CD4-positive, alpha-beta T cell (primary cell): ENCODE results near the gene CHRNA9. TPM values are rescaled to one million over a fixed set of nuclear protein-coding genes. Genes with fewer than 3 reads are reported as not detected.

ENCODE experiments used
- ATAC-seq: fragments of 200-7000 bp; cut with Tn5 transposase; one replicate; pipeline ENCODE4 v1.10.0; 2022; ENCODE audit warnings: mild to moderate bottlenecking; ENCODE audit not compliant: poor library complexity
- CTCF ChIA-PET: fragments of 350-600 bp; sonication (Branson Sonifier 250); formaldehyde crosslinking; loops from one replicate; lab custom pipeline; 2021; ENCODE audit warnings: antibody characterized with exemption, inconsistent platforms; lab: Charles Lee
- POLR2A ChIA-PET: fragments of 350-600 bp; sonication (Branson Sonifier 250); formaldehyde crosslinking; loops from one replicate; lab custom pipeline; 2021; ENCODE audit warnings: antibody characterized with exemption, inconsistent platforms; lab: Charles Lee
- DNase-seq, 14 experiments: peaks; one replicate each; pipeline ENCODE4 v3.0.0-alpha.2; 2013 to 2020; ENCODE audit warnings: mixed read lengths in 2 of 14
- H3K27ac ChIP-seq, 2 donors: one replicate each; pipeline versions ENCODE4 v1.5.1 to v1.7.0; 2013; ENCODE audit warnings: low read length in 2 of 2, low read depth in 1 of 2, mild to moderate bottlenecking in 1 of 2
- H3K27me3 ChIP-seq, 2 experiments: 1 replicate in 1 of 2; 2 replicates in 1 of 2; pipeline versions ENCODE4 v1.6.1 to v1.7.0; 2013; ENCODE audit warnings: low read length in 2 of 2, control low read depth in 1 of 2, mild to moderate bottlenecking in 1 of 2, moderate library complexity in 1 of 2; ENCODE audit not compliant: insufficient read depth in 2 of 2, control insufficient read depth in 1 of 2
- H3K36me3 ChIP-seq: one replicate; pipeline ENCODE4 v1.6.1; 2013; ENCODE audit warnings: low read length, control low read depth; ENCODE audit not compliant: insufficient read depth
- H3K4me1 ChIP-seq: one replicate; pipeline ENCODE4 v1.6.1; 2013; ENCODE audit warnings: low read length, control low read depth; ENCODE audit not compliant: insufficient read depth
- H3K4me3 ChIP-seq: one replicate; pipeline ENCODE4 v1.5.1; 2013; ENCODE audit warnings: mild to moderate bottlenecking, low read length, moderate library complexity
- H3K9me3 ChIP-seq, 2 experiments: 1 replicate in 1 of 2; 2 replicates in 1 of 2; pipeline versions ENCODE4 v1.6.1 to v1.7.0; 2013; ENCODE audit warnings: low read length in 2 of 2, mild to moderate bottlenecking in 2 of 2, control low read depth in 1 of 2, moderate library complexity in 1 of 2; ENCODE audit not compliant: control insufficient read depth in 1 of 2, insufficient read depth in 1 of 2
- H3K27ac Mint-ChIP-seq: one replicate; pipeline ENCODE4 v1.8.0; 2020; ENCODE audit warnings: mixed read lengths
- H3K27me3 Mint-ChIP-seq: one replicate; pipeline ENCODE4 v1.8.0; 2021; ENCODE audit warnings: mixed read lengths
- H3K36me3 Mint-ChIP-seq: one replicate; pipeline ENCODE4 v1.8.0; 2021; ENCODE audit warnings: low read depth, mixed read lengths
- H3K4me1 Mint-ChIP-seq: one replicate; pipeline ENCODE4 v1.8.0; 2021; ENCODE audit warnings: low read depth, mixed read lengths
- H3K4me3 Mint-ChIP-seq: one replicate; pipeline ENCODE4 v1.8.0; 2020; ENCODE audit warnings: mild to moderate bottlenecking, mixed read lengths
- H3K9me3 Mint-ChIP-seq: one replicate; pipeline ENCODE4 v1.8.0; 2020; ENCODE audit warnings: mixed read lengths
- CTCF ChIP-seq: fragments of 200-600 bp; IDR thresholded peaks from one replicate; pipeline ENCODE4 v1.8.0; 2022; ENCODE audit warnings: antibody characterized with exemption, mild to moderate bottlenecking
- intact Hi-C, 2 experiments: fragments of 100-400 bp; cut with DNase I in 1 of 2; cut with micrococcal nuclease in 1 of 2; formaldehyde crosslinking; loops; one replicate each; pipeline versions ENCODE4 v1.15.1 to v1.9.0; 2023 to 2025; cut with DNase I, micrococcal nuclease
- total RNA-seq, 174 experiments: library from RNA in 2 of 174; stranded (reverse) in 2 of 174; gene quantifications; one replicate each; pipeline ENCODE4 v1.2.3 and lab custom pipeline; 2021 to 2026

Gene CHRNA9
- total RNA-seq, 2 experiments from 2014 or later = not detected

DNA sequence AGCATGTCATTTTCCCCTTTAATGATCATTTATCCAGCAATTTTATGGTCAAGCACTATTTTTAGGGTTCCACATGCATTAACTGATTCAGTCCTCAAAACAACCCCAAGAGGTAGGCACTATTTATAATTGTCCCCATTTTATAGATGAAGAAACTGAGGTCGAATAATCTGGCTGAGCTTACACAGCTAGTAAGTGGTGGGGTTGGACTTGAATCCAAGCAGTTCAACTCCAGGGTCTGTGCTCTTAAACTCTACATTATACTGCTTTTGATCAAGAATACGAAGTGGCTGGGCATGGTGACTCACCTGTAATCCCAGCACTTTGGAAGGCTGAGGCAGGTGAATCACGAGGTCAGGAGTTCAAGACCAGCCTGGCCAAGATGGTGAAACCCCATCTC is 3.2 kb upstream of the CHRNA9 start:
- H3K4me1 Mint-ChIP-seq = no peaks in the 10 kb centered on the region
- no peaks in the 10 kb centered on the region for H3K9me3 Mint-ChIP-seq
- no peak for ATAC-seq
- intact Hi-C loops = no loop called here
- no peak overlapping the region for H3K4me3 Mint-ChIP-seq
- ChIA-PET CTCF (no interaction called here), POLR2A (no interaction called here)
- Histone ChIP-seq H3K27me3 (no peaks in the 10 kb centered on the region), H3K27ac (no peak overlapping the region), H3K4me1 (no peaks in the 10 kb centered on the region), H3K9me3 (no peaks in the 10 kb centered on the region), H3K4me3 (no peak overlapping the region), H3K36me3 (no peaks in the 10 kb centered on the region)
- DNase-seq = no peak
- H3K36me3 Mint-ChIP-seq = no peaks in the 10 kb centered on the region
- no peak for TF ChIP-seq CTCF
- H3K27me3 Mint-ChIP-seq = no peaks in the 10 kb centered on the region
- no peak overlapping the region for H3K27ac Mint-ChIP-seq

DNA sequence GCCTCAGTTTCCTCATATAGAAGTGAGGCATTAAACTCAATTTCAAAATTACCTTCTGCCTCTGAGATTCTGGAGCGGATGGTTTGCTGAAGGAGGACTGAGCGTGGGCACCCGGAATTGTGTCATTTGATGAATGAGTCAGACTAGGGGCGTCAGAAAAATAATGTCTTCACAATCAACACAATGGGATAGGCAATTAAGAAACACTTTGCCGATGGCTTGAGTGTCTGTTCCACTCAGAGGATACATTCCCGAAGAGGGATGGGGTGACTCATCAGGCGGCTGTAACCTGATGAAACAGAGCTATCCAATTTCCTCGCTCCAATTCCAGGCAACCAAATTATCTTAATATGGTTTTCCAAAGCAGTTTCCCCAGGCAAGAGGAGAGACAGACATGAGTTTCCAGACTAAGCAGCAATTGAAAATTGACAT is 1.2 kb upstream of the CHRNA9 start:
- no peaks in the 10 kb centered on the region for H3K9me3 Mint-ChIP-seq
- no peak overlapping the region for H3K27ac Mint-ChIP-seq
- Histone ChIP-seq H3K4me1 (no peaks in the 10 kb centered on the region), H3K27ac (no peak overlapping the region), H3K36me3 (no peaks in the 10 kb centered on the region), H3K4me3 (no peak overlapping the region), H3K9me3 (no peaks in the 10 kb centered on the region), H3K27me3 (no peaks in the 10 kb centered on the region)
- no peaks in the 10 kb centered on the region for H3K36me3 Mint-ChIP-seq
- no peak for ATAC-seq
- no peaks in the 10 kb centered on the region for H3K4me1 Mint-ChIP-seq
- ChIA-PET CTCF (interaction anchor here (0.8 kb wide), 1 partner anchor 9 kb away, joined by 3 read pairs; no protein-coding TSS in a partner anchor), POLR2A (no interaction called here)
- no peaks in the 10 kb centered on the region for H3K27me3 Mint-ChIP-seq
- intact Hi-C loops = no loop called here
- no peak overlapping the region for H3K4me3 Mint-ChIP-seq
- no peak for DNase-seq
- TF ChIP-seq CTCF = no peak

DNA sequence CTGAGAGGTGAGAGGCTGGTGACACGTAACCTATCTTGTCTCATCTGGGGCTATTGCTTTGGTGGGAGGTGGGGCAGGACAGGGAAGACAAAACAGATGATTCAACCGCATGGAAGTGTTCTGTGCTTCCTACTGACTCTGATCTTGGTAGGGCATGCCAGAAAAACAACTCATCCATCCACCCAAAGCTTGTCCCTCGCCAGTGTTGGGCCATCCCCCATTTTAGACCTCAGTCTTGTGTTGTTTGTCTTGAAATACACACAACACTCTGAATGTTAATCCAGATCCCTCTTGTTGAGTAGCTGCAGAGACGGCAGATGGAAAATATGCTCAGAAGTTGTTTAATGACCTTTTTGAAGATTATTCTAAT is 377 bp downstream of the CHRNA9 start:
- no peak overlapping the region for H3K4me3 Mint-ChIP-seq
- Histone ChIP-seq H3K27me3 (no peaks in the 10 kb centered on the region), H3K4me3 (no peak overlapping the region), H3K4me1 (no peaks in the 10 kb centered on the region), H3K36me3 (no peaks in the 10 kb centered on the region), H3K27ac (no peak overlapping the region), H3K9me3 (no peaks in the 10 kb centered on the region)
- DNase-seq (no peak), ATAC-seq (no peak)
- no peak for TF ChIP-seq CTCF
- H3K27me3 Mint-ChIP-seq = no peaks in the 10 kb centered on the region
- intact Hi-C loops = no loop called here
- CTCF ChIA-PET = no interaction called here
- no peaks in the 10 kb centered on the region for H3K9me3 Mint-ChIP-seq
- no peaks in the 10 kb centered on the region for H3K4me1 Mint-ChIP-seq
- H3K36me3 Mint-ChIP-seq = no peaks in the 10 kb centered on the region
- H3K27ac Mint-ChIP-seq = no peak overlapping the region
- POLR2A ChIA-PET = no interaction called here
